Muscle of leg (tissue), 11 donors: Measurements from ENCODE around the gene ZNF354C. TPM values are rescaled to one million over a fixed set of nuclear protein-coding genes. Genes with fewer than 3 reads are reported as not detected.

Source experiments
- DNase-seq: peaks from one replicate; pipeline ENCODE4 v3.0.0; 2013
- H3K27ac ChIP-seq: one replicate; pipeline ENCODE4 v1.5.1; 2013; ENCODE audit warnings: mild to moderate bottlenecking, low read length, control low read depth
- H3K27me3 ChIP-seq: one replicate; pipeline ENCODE4 v1.6.1; 2013; ENCODE audit warnings: low read length; ENCODE audit not compliant: control insufficient read depth, insufficient read depth
- H3K36me3 ChIP-seq: one replicate; pipeline ENCODE4 v1.6.1; 2013; ENCODE audit warnings: low read length; ENCODE audit not compliant: control insufficient read depth, insufficient read depth
- H3K4me1 ChIP-seq: one replicate; pipeline ENCODE4 v1.6.1; 2013; ENCODE audit warnings: low read length; ENCODE audit not compliant: control insufficient read depth, insufficient read depth
- H3K4me3 ChIP-seq: one replicate; pipeline ENCODE4 v1.5.1; 2013; ENCODE audit warnings: low read length, control low read depth
- H3K9me3 ChIP-seq: replicated peaks from 2 replicates; pipeline ENCODE4 v1.6.1; 2013; ENCODE audit warnings: low read depth, low read length; ENCODE audit not compliant: control insufficient read depth
- WGBS: methylation state at CpG from one replicate; pipeline ENCODE4 v1.1.5; 2013; ENCODE audit warnings: missing lambda C conversion rate; ENCODE audit not compliant: insufficient coverage; 5-methylcytosine and 5-hydroxymethylcytosine counted together
- polyA plus RNA-seq, 8 donors: library from polyadenylated mRNA; unstranded; fragments of 120-200 nt; gene quantifications; one replicate each; pipeline versions ENCODE4 v1.2.1 to v1.2.3, GENCODE V29; 2013; ENCODE audit warnings: inconsistent platforms in 1 of 8, low replicate concordance in 1 of 8; ENCODE audit not compliant: insufficient read length in 8 of 8, insufficient read depth in 1 of 8
- total RNA-seq: library from RNA; stranded (reverse); fragments of 120-200 nt; gene quantifications from one replicate; pipeline ENCODE4 v1.2.4, GENCODE V29; 2013

The ZNF354C gene
- total and polyA plus RNA-seq, 9 donors, result 4.9 to 11.0 (median 8.6) TPM

GRCh38 chr5:179113143-179113530, 53.0 kb downstream of the ZNF354C start:
- Histone ChIP-seq H3K36me3 (peaks cover 4% of the 10 kb centered on the region), H3K4me1 (no peaks in the 10 kb centered on the region), H3K9me3 (peaks cover 60% of the 10 kb centered on the region), H3K4me3 (no peak overlapping the region), H3K27ac (no peak overlapping the region), H3K27me3 (no peaks in the 10 kb centered on the region)
- 92% methylated on average over 11 of the region's 13 CpGs for WGBS
- DNase-seq, result no peak

GRCh38 chr5:179113945-179114641, 53.9 kb downstream of the ZNF354C start:
- Histone ChIP-seq H3K4me3 (no peak overlapping the region), H3K27ac (no peak overlapping the region), H3K9me3 (peaks cover 53% of the 10 kb centered on the region), H3K36me3 (peaks cover 4% of the 10 kb centered on the region), H3K4me1 (no peaks in the 10 kb centered on the region), H3K27me3 (no peaks in the 10 kb centered on the region)
- no peak for DNase-seq
- WGBS, result 98% methylated on average over 7 of the region's 12 CpGs

GRCh38 chr5:179114756-179115155, 54.6 kb downstream of the ZNF354C start:
- peaks cover 4% of the 10 kb centered on the region for H3K36me3 ChIP-seq
- H3K4me1 ChIP-seq, result no peaks in the 10 kb centered on the region
- no peaks in the 10 kb centered on the region for H3K27me3 ChIP-seq
- no peak for DNase-seq
- no peak overlapping the region for H3K27ac ChIP-seq
- peaks cover 49% of the 10 kb centered on the region for H3K9me3 ChIP-seq
- H3K4me3 ChIP-seq, result no peak overlapping the region
- WGBS, result 96% methylated on average over 7 of the region's 7 CpGs

- Histone ChIP-seq H3K4me3 (no peak overlapping the region), H3K27ac (no peak overlapping the region), H3K27me3 (no peaks in the 10 kb centered on the region), H3K9me3 (peaks cover 48% of the 10 kb centered on the region), H3K36me3 (peaks cover 4% of the 10 kb centered on the region), H3K4me1 (no peaks in the 10 kb centered on the region)
- 94% methylated on average over 3 of the region's 5 CpGs for WGBS
- no peak for DNase-seq
Measured at GRCh38 chr5:179115307-179115706, 55.1 kb downstream of the ZNF354C start.

GRCh38 chr5:179115845-179116524, 55.8 kb downstream of the ZNF354C start:
- Histone ChIP-seq H3K4me1 (no peaks in the 10 kb centered on the region), H3K36me3 (peaks cover 4% of the 10 kb centered on the region), H3K27ac (no peak overlapping the region), H3K9me3 (peaks cover 48% of the 10 kb centered on the region), H3K27me3 (no peaks in the 10 kb centered on the region), H3K4me3 (no peak overlapping the region)
- WGBS, result 88% methylated on average over 8 of the region's 9 CpGs
- no peak for DNase-seq

GRCh38 chr5:179118338-179118737, 58.2 kb downstream of the ZNF354C start:
- peaks cover 4% of the 10 kb centered on the region for H3K36me3 ChIP-seq
- DNase-seq, result no peak
- H3K27ac ChIP-seq, result no peak overlapping the region
- H3K4me1 ChIP-seq, result peaks cover 8% of the 10 kb centered on the region
- 96% methylated on average over 3 of the region's 4 CpGs for WGBS
- no peak overlapping the region for H3K4me3 ChIP-seq
- H3K27me3 ChIP-seq, result no peaks in the 10 kb centered on the region
- H3K9me3 ChIP-seq, result peaks cover 25% of the 10 kb centered on the region

GRCh38 chr5:179118756-179119414, 58.7 kb downstream of the ZNF354C start:
- Histone ChIP-seq H3K4me1 (peaks cover 14% of the 10 kb centered on the region), H3K36me3 (peaks cover 4% of the 10 kb centered on the region), H3K27ac (no peak overlapping the region), H3K4me3 (no peak overlapping the region), H3K27me3 (no peaks in the 10 kb centered on the region), H3K9me3 (peaks cover 21% of the 10 kb centered on the region)
- 100% methylated on average over 5 of the region's 10 CpGs for WGBS
- no peak for DNase-seq

- no peak for DNase-seq
- no peaks in the 10 kb centered on the region for H3K36me3 ChIP-seq
- H3K27ac ChIP-seq, result no peak overlapping the region
- H3K9me3 ChIP-seq, result peaks cover 14% of the 10 kb centered on the region
- H3K27me3 ChIP-seq, result no peaks in the 10 kb centered on the region
- H3K4me1 ChIP-seq, result peaks cover 15% of the 10 kb centered on the region
- 94% methylated on average over 13 of the region's 15 CpGs for WGBS
- no peak overlapping the region for H3K4me3 ChIP-seq
Measured at GRCh38 chr5:179119415-179120170, 59.4 kb downstream of the ZNF354C start.

- Histone ChIP-seq H3K27me3 (no peaks in the 10 kb centered on the region), H3K27ac (no peak overlapping the region), H3K9me3 (peaks cover 7% of the 10 kb centered on the region), H3K36me3 (no peaks in the 10 kb centered on the region), H3K4me3 (no peak overlapping the region), H3K4me1 (peaks cover 15% of the 10 kb centered on the region)
- DNase-seq, result no peak
- 95% methylated on average over 34 of the region's 35 CpGs for WGBS
Measured at GRCh38 chr5:179120421-179120861, 60.3 kb downstream of the ZNF354C start.
